Activated naive CD8-positive, alpha-beta T cell treated with anti-CD3 and anti-CD28 coated beads, Interleukin-2, amount 10 ng/mL, durations not matched to agents 7 days and 5 days (primary cell): ENCODE data around the gene ENG. TPM values are rescaled to one million over a fixed set of nuclear protein-coding genes. Genes with fewer than 3 reads are reported as not detected.

Experiments used
- ATAC-seq: fragments of 150-1000 bp; cut with Tn5 transposase; one replicate; pipeline ENCODE4 v1.10.0; 2021; ENCODE audit warnings: low read depth, moderate library complexity
- POLR2A ChIA-PET: fragments of 350-600 bp; sonication (Branson Sonifier 250); formaldehyde crosslinking; loops from one replicate; lab custom pipeline; 2021; ENCODE audit warnings: antibody characterized with exemption; lab: Charles Lee
- DNase-seq: peaks from one replicate; pipeline ENCODE4 v3.0.0; 2021
- H3K27ac Mint-ChIP-seq: one replicate; pipeline ENCODE4 v1.8.0; 2022; ENCODE audit warnings: mild to moderate bottlenecking, mixed read lengths
- H3K27me3 Mint-ChIP-seq: one replicate; pipeline ENCODE4 v1.8.0; 2022; ENCODE audit warnings: mild to moderate bottlenecking, moderate library complexity, mixed read lengths
- H3K36me3 Mint-ChIP-seq: one replicate; pipeline ENCODE4 v1.8.0; 2021; ENCODE audit warnings: mild to moderate bottlenecking, mixed read lengths
- H3K4me1 Mint-ChIP-seq: one replicate; pipeline ENCODE4 v1.8.0; 2021; ENCODE audit warnings: mixed read lengths
- H3K4me3 Mint-ChIP-seq: one replicate; pipeline ENCODE4 v1.8.0; 2022; ENCODE audit warnings: mild to moderate bottlenecking, moderate library complexity, mixed read lengths
- H3K9me3 Mint-ChIP-seq: one replicate; pipeline ENCODE4 v1.8.0; 2021; ENCODE audit warnings: mixed read lengths
- total RNA-seq, 2 experiments: library from RNA; stranded (reverse); gene quantifications; one replicate each; pipeline ENCODE4 v1.2.3, GENCODE V29; 2021

ENG gene
- 10 to 100 TPM; 19.7 to 20.1 TPM for total RNA-seq

- Mint-ChIP-seq H3K9me3 (peaks cover 6% of the 10 kb centered on the region), H3K36me3 (peaks cover 9% of the 10 kb centered on the region), H3K4me1 (peaks cover 24% of the 10 kb centered on the region), H3K27me3 (no peaks in the 10 kb centered on the region), H3K4me3 (peak within 1 kb of the TSS; percentile 85), H3K27ac (peak within 1 kb of the TSS; percentile 87)
- ATAC-seq (no peak), DNase-seq (no peak)
- POLR2A ChIA-PET, result interaction anchor here (0.8 to 2.8 kb wide), 6 partner anchors 9 to 120 kb away, joined by 3 to 20 read pairs (median 4); partner anchors contain the start of gene TOR2A
These were observed at the start of gene ENG for GRCh38 chr9:127854184-127854806. TSS of gene ENG (minus strand) at chr9:127854658. CDS start at chr9:127854355, 303 bp downstream.

GRCh38 chr9:127903557-127904475 is 49.4 kb upstream of the ENG start:
- Mint-ChIP-seq H3K27me3 (no peaks in the 10 kb centered on the region), H3K27ac (peak overlapping the region; percentile 100), H3K4me3 (peak overlapping the region; percentile 93), H3K9me3 (no peaks in the 10 kb centered on the region), H3K4me1 (peaks cover 44% of the 10 kb centered on the region), H3K36me3 (peaks cover 10% of the 10 kb centered on the region)
- ATAC-seq, result peak; percentile 32
- DNase-seq, result peak; percentile 89
- POLR2A ChIA-PET, result interaction anchor here (0.6 to 5.6 kb wide), 26 partner anchors 11 to 331 kb away, joined by 3 to 187 read pairs (median 4); partner anchors contain the start of genes CDK9, FPGS, NAIF1 and SH2D3C

- H3K36me3 Mint-ChIP-seq, result peaks cover 32% of the 10 kb centered on the region
- peak; percentile 65 for ATAC-seq
- H3K4me3 Mint-ChIP-seq, result peak within 1 kb of the TSS; percentile 89
- H3K9me3 Mint-ChIP-seq, result peaks cover 1% of the 10 kb centered on the region
- DNase-seq, result peak; percentile 91
- peak within 1 kb of the TSS; percentile 82 for H3K27ac Mint-ChIP-seq
- peaks cover 38% of the 10 kb centered on the region for H3K4me1 Mint-ChIP-seq
- H3K27me3 Mint-ChIP-seq, result no peaks in the 10 kb centered on the region
- POLR2A ChIA-PET, result interaction anchor here (0.7 to 3.2 kb wide), 4 partner anchors 17 to 131 kb away, joined by 3 to 28 read pairs (median 3); partner anchors contain the start of gene ST6GALNAC4
These were observed 44.9 kb upstream of the ENG start, which contains the start of gene ST6GALNAC6 for GRCh38 chr9:127899128-127899943. TSS of gene ST6GALNAC6 (minus strand) at chr9:127899603. CDS start at chr9:127897981, 1,622 bp downstream.

- no peaks in the 10 kb centered on the region for H3K27me3 Mint-ChIP-seq
- POLR2A ChIA-PET, result interaction anchor here (0.7 to 3.2 kb wide), 6 partner anchors 10 to 128 kb away, joined by 3 to 28 read pairs (median 3); partner anchors contain the start of gene ST6GALNAC4
- H3K27ac Mint-ChIP-seq, result peak overlapping the region; percentile 82
- H3K4me1 Mint-ChIP-seq, result peaks cover 32% of the 10 kb centered on the region
- H3K4me3 Mint-ChIP-seq, result peak overlapping the region; percentile 89
- DNase-seq (no peak), ATAC-seq (no peak)
- peaks cover 7% of the 10 kb centered on the region for H3K9me3 Mint-ChIP-seq
- peaks cover 39% of the 10 kb centered on the region for H3K36me3 Mint-ChIP-seq
These were observed 44.1 kb upstream of the ENG start for GRCh38 chr9:127898433-127899127.

- DNase-seq (no peak), ATAC-seq (no peak)
- H3K27me3 Mint-ChIP-seq, result no peaks in the 10 kb centered on the region
- no peak overlapping the region for H3K27ac Mint-ChIP-seq
- POLR2A ChIA-PET, result interaction anchor here (0.7 to 1.4 kb wide), 5 partner anchors 9 to 113 kb away, joined by 3 to 4 read pairs (median 3); partner anchors contain the start of gene ST6GALNAC4
- H3K36me3 Mint-ChIP-seq, result peaks cover 49% of the 10 kb centered on the region
- peaks cover 29% of the 10 kb centered on the region for H3K4me1 Mint-ChIP-seq
- H3K9me3 Mint-ChIP-seq, result peaks cover 10% of the 10 kb centered on the region
- no peak overlapping the region for H3K4me3 Mint-ChIP-seq
These were observed 42.8 kb upstream of the ENG start for GRCh38 chr9:127897193-127897692.

- Mint-ChIP-seq H3K27ac (no peak overlapping the region), H3K9me3 (peaks cover 10% of the 10 kb centered on the region)
These were observed 42.1 kb upstream of the ENG start for GRCh38 chr9:127896395-127897192.

GRCh38 chr9:127895811-127896210 is 41.4 kb upstream of the ENG start:
- peaks cover 51% of the 10 kb centered on the region for H3K36me3 Mint-ChIP-seq
- DNase-seq (no peak), ATAC-seq (no peak)
- peaks cover 10% of the 10 kb centered on the region for H3K9me3 Mint-ChIP-seq
- POLR2A ChIA-PET, result interaction anchor here (1.4 kb wide), 1 partner anchor 20 kb away, joined by 4 read pairs; no protein-coding TSS in a partner anchor
- H3K4me3 Mint-ChIP-seq, result no peak overlapping the region
- H3K27ac Mint-ChIP-seq, result peak overlapping the region; percentile 34
- H3K4me1 Mint-ChIP-seq, result peaks cover 23% of the 10 kb centered on the region
- H3K27me3 Mint-ChIP-seq, result no peaks in the 10 kb centered on the region

More at GRCh38 chr9:127896395-127897192, 42.1 kb upstream of the ENG start:
- Mint-ChIP-seq H3K27me3 (no peaks in the 10 kb centered on the region), H3K4me3 (no peak overlapping the region), H3K36me3 (peaks cover 51% of the 10 kb centered on the region), H3K4me1 (peaks cover 26% of the 10 kb centered on the region)
- POLR2A ChIA-PET, result interaction anchor here (0.7 to 1.4 kb wide), 5 partner anchors 9 to 112 kb away, joined by 3 to 4 read pairs (median 3); partner anchors contain the start of gene ST6GALNAC4
- ATAC-seq (no peak), DNase-seq (no peak)

- no peak overlapping the region for H3K27ac Mint-ChIP-seq
- DNase-seq (no peak), ATAC-seq (no peak)
- peaks cover 10% of the 10 kb centered on the region for H3K9me3 Mint-ChIP-seq
- H3K27me3 Mint-ChIP-seq, result no peaks in the 10 kb centered on the region
- H3K4me3 Mint-ChIP-seq, result no peak overlapping the region
- H3K36me3 Mint-ChIP-seq, result peaks cover 51% of the 10 kb centered on the region
- POLR2A ChIA-PET, result no interaction called here
- H3K4me1 Mint-ChIP-seq, result peaks cover 17% of the 10 kb centered on the region
These were observed 38.9 kb upstream of the ENG start for GRCh38 chr9:127893392-127893791.

GRCh38 chr9:127892831-127893230 is 38.4 kb upstream of the ENG start:
- no peak overlapping the region for H3K4me3 Mint-ChIP-seq
- POLR2A ChIA-PET, result interaction anchor here (0.9 to 1.3 kb wide), 2 partner anchors 11 to 23 kb away, joined by 4 read pairs; no protein-coding TSS in a partner anchor
- peaks cover 15% of the 10 kb centered on the region for H3K4me1 Mint-ChIP-seq
- peaks cover 10% of the 10 kb centered on the region for H3K9me3 Mint-ChIP-seq
- H3K27me3 Mint-ChIP-seq, result no peaks in the 10 kb centered on the region
- ATAC-seq (no peak), DNase-seq (no peak)
- H3K36me3 Mint-ChIP-seq, result peaks cover 52% of the 10 kb centered on the region
- H3K27ac Mint-ChIP-seq, result no peak overlapping the region

- Mint-ChIP-seq H3K27me3 (no peaks in the 10 kb centered on the region), H3K4me1 (peaks cover 9% of the 10 kb centered on the region), H3K36me3 (peaks cover 43% of the 10 kb centered on the region), H3K27ac (peak overlapping the region; percentile 6), H3K9me3 (peaks cover 10% of the 10 kb centered on the region), H3K4me3 (no peak overlapping the region)
- DNase-seq (no peak), ATAC-seq (no peak)
- POLR2A ChIA-PET, result interaction anchor here (1.0 kb wide), 1 partner anchor 155 kb away, joined by 4 read pairs; the partner anchor contains the start of gene TOR2A
These were observed 35.6 kb upstream of the ENG start for GRCh38 chr9:127890053-127890452.

GRCh38 chr9:127887792-127888191 is 33.3 kb upstream of the ENG start:
- Mint-ChIP-seq H3K36me3 (peaks cover 27% of the 10 kb centered on the region), H3K9me3 (no peaks in the 10 kb centered on the region), H3K27ac (no peak overlapping the region), H3K27me3 (no peaks in the 10 kb centered on the region), H3K4me1 (peaks cover 15% of the 10 kb centered on the region), H3K4me3 (no peak overlapping the region)
- no peak for DNase-seq
- POLR2A ChIA-PET, result interaction anchor here (0.8 kb wide), 1 partner anchor 17 kb away, joined by 3 read pairs; no protein-coding TSS in a partner anchor
- ATAC-seq, result no peak
